Measurements from ENCODE around the gene OR6N2.

DNA sequence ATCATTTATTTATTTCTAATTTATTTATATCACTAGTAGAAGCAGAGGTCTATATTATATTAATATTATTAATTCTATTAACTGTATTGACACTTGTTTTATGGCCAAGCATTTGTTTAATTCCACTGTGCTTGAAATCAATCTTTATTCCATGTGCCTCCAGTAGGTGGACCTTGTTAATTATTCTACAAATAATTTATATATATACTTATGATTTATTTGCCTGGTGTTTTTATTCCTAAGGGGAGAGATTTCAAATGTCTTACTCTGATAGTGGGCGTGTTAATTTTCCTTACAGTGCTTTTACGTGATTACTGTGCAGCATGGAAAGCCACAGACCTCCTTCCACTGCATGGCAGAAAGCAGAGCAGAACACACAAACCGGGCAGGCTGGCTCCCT is 17.5 kb upstream of the OR6N2 start:
- TF ChIP-seq, protein P1, sequence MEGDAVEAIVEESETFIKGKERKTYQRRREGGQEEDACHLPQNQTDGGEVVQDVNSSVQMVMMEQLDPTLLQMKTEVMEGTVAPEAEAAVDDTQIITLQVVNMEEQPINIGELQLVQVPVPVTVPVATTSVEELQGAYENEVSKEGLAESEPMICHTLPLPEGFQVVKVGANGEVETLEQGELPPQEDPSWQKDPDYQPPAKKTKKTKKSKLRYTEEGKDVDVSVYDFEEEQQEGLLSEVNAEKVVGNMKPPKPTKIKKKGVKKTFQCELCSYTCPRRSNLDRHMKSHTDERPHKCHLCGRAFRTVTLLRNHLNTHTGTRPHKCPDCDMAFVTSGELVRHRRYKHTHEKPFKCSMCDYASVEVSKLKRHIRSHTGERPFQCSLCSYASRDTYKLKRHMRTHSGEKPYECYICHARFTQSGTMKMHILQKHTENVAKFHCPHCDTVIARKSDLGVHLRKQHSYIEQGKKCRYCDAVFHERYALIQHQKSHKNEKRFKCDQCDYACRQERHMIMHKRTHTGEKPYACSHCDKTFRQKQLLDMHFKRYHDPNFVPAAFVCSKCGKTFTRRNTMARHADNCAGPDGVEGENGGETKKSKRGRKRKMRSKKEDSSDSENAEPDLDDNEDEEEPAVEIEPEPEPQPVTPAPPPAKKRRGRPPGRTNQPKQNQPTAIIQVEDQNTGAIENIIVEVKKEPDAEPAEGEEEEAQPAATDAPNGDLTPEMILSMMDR (IDR thresholded peaks at IDR 0.05): no peak
- TF ChIP-seq POLR2A (IDR thresholded peaks at IDR 0.05): no peak
